IMR-90 (cell line): ENCODE measurements around the gene LEMD1. TPM values are rescaled to one million over a fixed set of nuclear protein-coding genes. Genes with fewer than 3 reads are reported as not detected.
A peak's percentile ranks its signal among the peaks of the same experiment; 100 is the strongest.

ENCODE experiments used
- ATAC-seq: fragments of 200-7000 bp; cut with Tn5 transposase; 2 replicates; pipeline ENCODE4 v1.9.1; 2020; ENCODE audit warnings: low read depth, mild to moderate bottlenecking, moderate library complexity
- BruUV-seq: library from RNA; stranded (reverse); fragments of 400-500 nt; replicated peaks from 2 replicates; lab custom pipeline; 2021; lab: Mats Ljungman, UMichigan
- CTCF ChIA-PET: fragments of 300-600 bp; formaldehyde crosslinking; extraction: SDS; loops from one replicate; lab custom pipeline; 2021; ENCODE audit warnings: antibody characterized with exemption; lab: Yijun Ruan, JAX
- POLR2A ChIA-PET: fragments of 300-600 bp; sonication (Branson Sonifier 250); formaldehyde crosslinking; loops from one replicate; lab custom pipeline; 2022; ENCODE audit warnings: antibody characterized with exemption; ENCODE audit not compliant: unreplicated experiment; lab: Charles Lee
- DNase-seq: peaks from one replicate; pipeline ENCODE4 v3.0.0; 2013
- H2AFZ ChIP-seq: replicated peaks from 2 replicates; pipeline ENCODE3; 2013; ENCODE audit warnings: low read length, mild to moderate bottlenecking; ENCODE audit not compliant: poor library complexity
- H2AK5ac ChIP-seq: 2 replicates; pipeline ENCODE4 v1.6.1; 2013; ENCODE audit warnings: low read depth, low read length, inconsistent platforms
- H2AK9ac ChIP-seq: replicated peaks from 2 replicates; pipeline ENCODE3; 2013; ENCODE audit warnings: mild to moderate bottlenecking, low read depth, low read length, moderate library complexity; ENCODE audit not compliant: poor library complexity
- H2BK120ac ChIP-seq: 2 replicates; pipeline ENCODE4 v1.6.1; 2013; ENCODE audit warnings: low read depth, low read length, inconsistent platforms
- H2BK15ac ChIP-seq: 3 replicates; pipeline ENCODE4 v1.6.1; 2013; ENCODE audit warnings: low read depth, low read length, inconsistent platforms
- H2BK20ac ChIP-seq: 2 replicates; pipeline ENCODE4 v1.6.1; 2013; ENCODE audit warnings: low read depth, mild to moderate bottlenecking, inconsistent platforms, low read length, moderate library complexity
- H2BK5ac ChIP-seq: 2 replicates; pipeline ENCODE4 v1.6.1; 2013; ENCODE audit warnings: mild to moderate bottlenecking, low read depth, low read length, inconsistent platforms; ENCODE audit not compliant: poor library complexity, severe bottlenecking
- H3K14ac ChIP-seq: replicated peaks from 2 replicates; pipeline ENCODE4 v1.6.1; 2013; ENCODE audit warnings: low read depth, low read length, inconsistent platforms
- H3K18ac ChIP-seq: 2 replicates; pipeline ENCODE4 v1.6.1; 2013; ENCODE audit warnings: low read depth, low read length, control low read depth
- H3K23ac ChIP-seq: 2 replicates; pipeline ENCODE4 v1.6.1; 2013; ENCODE audit warnings: low read depth, low read length, inconsistent platforms
- H3K27ac ChIP-seq: 2 replicates; pipeline ENCODE4 v1.5.1; 2013; ENCODE audit warnings: mild to moderate bottlenecking, control low read depth, low read length; ENCODE audit not compliant: insufficient read depth
- H3K27me3 ChIP-seq: 2 replicates; pipeline ENCODE4 v1.6.1; 2013; ENCODE audit warnings: low read length; ENCODE audit not compliant: control insufficient read depth, insufficient read depth
- H3K36me3 ChIP-seq: 2 replicates; pipeline ENCODE4 v1.6.1; 2013; ENCODE audit warnings: low read length, mixed read lengths; ENCODE audit not compliant: control insufficient read depth, insufficient read depth
- H3K4ac ChIP-seq: 2 replicates; pipeline ENCODE4 v1.6.1; 2013; ENCODE audit warnings: low read depth, low read length, inconsistent platforms
- H3K4me1 ChIP-seq: 2 replicates; pipeline ENCODE4 v1.6.1; 2013; ENCODE audit warnings: low read length, mixed read lengths; ENCODE audit not compliant: control insufficient read depth, insufficient read depth
- H3K4me2 ChIP-seq: 2 replicates; pipeline ENCODE4 v1.6.1; 2013; ENCODE audit warnings: low read depth, mild to moderate bottlenecking, control low read depth, low read length, moderate library complexity
- H3K4me3 ChIP-seq: 2 replicates; pipeline ENCODE4 v1.5.1; 2013; ENCODE audit warnings: low read depth, mild to moderate bottlenecking, control low read depth, low read length, moderate library complexity; ENCODE audit not compliant: insufficient read depth
- H3K56ac ChIP-seq: 2 replicates; pipeline ENCODE4 v1.6.1; 2013; ENCODE audit warnings: low read length, inconsistent platforms; ENCODE audit not compliant: insufficient read depth; ENCODE audit errors: extremely low read depth
- H3K79me1 ChIP-seq, 2 experiments: 2 replicates each; pipeline ENCODE4 v1.6.1; 2013; ENCODE audit warnings: low read length in 2 of 2, inconsistent platforms in 1 of 2, low read depth in 1 of 2
- H3K9ac ChIP-seq: 2 replicates; pipeline ENCODE4 v1.6.1; 2013; ENCODE audit warnings: low read depth, low read length, control low read depth
- H3K9me1 ChIP-seq: 2 replicates; pipeline ENCODE4 v1.6.1; 2013; ENCODE audit warnings: low read length, inconsistent platforms; ENCODE audit not compliant: insufficient read depth
- H3K9me3 ChIP-seq: 2 replicates; pipeline ENCODE4 v1.6.1; 2013; ENCODE audit warnings: low read length; ENCODE audit not compliant: control insufficient read depth, insufficient read depth
- H4K20me1 ChIP-seq: 2 replicates; pipeline ENCODE4 v1.6.1; 2013; ENCODE audit warnings: low read length, inconsistent platforms; ENCODE audit not compliant: insufficient read depth
- H4K5ac ChIP-seq: 2 replicates; pipeline ENCODE4 v1.6.1; 2013; ENCODE audit warnings: mild to moderate bottlenecking, low read depth, low read length, control low read depth
- H4K8ac ChIP-seq, 2 experiments: 2 replicates each; pipeline ENCODE4 v1.6.1; 2013; ENCODE audit warnings: low read depth in 2 of 2, low read length in 2 of 2, control low read depth in 1 of 2, inconsistent platforms in 1 of 2
- H4K91ac ChIP-seq: 2 replicates; pipeline ENCODE4 v1.6.1; 2013; ENCODE audit warnings: low read depth, low read length, inconsistent platforms; ENCODE audit not compliant: insufficient read depth
- CEBPB ChIP-seq: IDR thresholded peaks from 2 replicates; pipeline ENCODE4 v1.6.1; 2012; ENCODE audit warnings: low read depth, low read length, improper control_type of control experiment
- CHD1 ChIP-seq: IDR thresholded peaks from 2 replicates; pipeline ENCODE4 v1.6.1; 2012; ENCODE audit warnings: low read depth, low read length, improper control_type of control experiment
- WGBS, 2 experiments: methylation state at CpG; one replicate each; pipeline versions ENCODE4 v1.1.5 to v1.1.7; 2013; ENCODE audit warnings: missing lambda C conversion rate in 2 of 2; ENCODE audit not compliant: insufficient read length in 1 of 2; ENCODE audit errors: extremely low coverage in 2 of 2; 5-methylcytosine and 5-hydroxymethylcytosine counted together
- dilution Hi-C: fragments of 300-500 bp; cut with HindIII; formaldehyde crosslinking; loops from one replicate; pipeline ENCODE4 v1.14.3; 2018; ENCODE audit warnings: low sequenced_read_pairs; ENCODE audit not compliant: unreplicated experiment
- in situ Hi-C: fragments of 300-500 bp; cut with MboI; formaldehyde crosslinking; loops from 3 replicates; pipeline ENCODE4 v1.14.3; 2019; ENCODE audit warnings: low sequenced_read_pairs, inconsistent platforms, mixed read lengths
- intact Hi-C: fragments of 100-400 bp; cut with micrococcal nuclease; formaldehyde crosslinking; loops from 2 replicates; pipeline ENCODE4 v1.10.0; 2022
- polyA plus RNA-seq, 3 experiments: library from polyadenylated mRNA; depleted of rRNA; stranded (reverse); fragments of >200 nt; gene quantifications; 2 replicates each; pipeline ENCODE4 v1.2.3, GENCODE V29; 2012; ENCODE audit warnings: low replicate concordance in 1 of 3
- total RNA-seq: library from RNA; depleted of rRNA; stranded (reverse); fragments of >200 nt; gene quantifications from 2 replicates; pipeline ENCODE4 v1.2.3, GENCODE V29; 2012

LEMD1 gene
- total and polyA plus RNA-seq, 2 of the 4 experiments (the other 2 are of a cell fraction) = not detected

- dilution Hi-C loops (no loop called here), intact Hi-C loops (no loop called here), in situ Hi-C loops (no loop called here)
- no peak overlapping the region for H2BK120ac ChIP-seq
- no peak overlapping the region for H3K4me2 ChIP-seq
- H2BK15ac ChIP-seq = no peak overlapping the region
- ATAC-seq (no peak), DNase-seq (no peak)
- no peak overlapping the region for H3K56ac ChIP-seq
- no peak overlapping the region for H4K8ac ChIP-seq
- 73% methylated on average over 3 of the region's 10 CpGs; no CpG with 5 or more reads in 1 of the 2 experiments for WGBS, 2 experiments
- no peak overlapping the region for H2AK9ac ChIP-seq
- no peaks in the 10 kb centered on the region for H3K4me1 ChIP-seq
- H3K27ac ChIP-seq = no peak overlapping the region
- no peak overlapping the region for H3K9ac ChIP-seq
- H3K79me1 ChIP-seq = no peaks in the 10 kb centered on the region
- POLR2A ChIA-PET = no interaction called here
- no TSS peak for BruUV-seq
- CTCF ChIA-PET = interaction anchor here (0.6 kb wide), 1 partner anchor 11 kb away, joined by 4 read pairs; no protein-coding TSS in a partner anchor
- H3K4me3 ChIP-seq = no peak overlapping the region
- H2AK5ac ChIP-seq = no peak overlapping the region
- H4K91ac ChIP-seq = no peak overlapping the region
- H3K27me3 ChIP-seq = peaks cover 82% of the 10 kb centered on the region
- TF ChIP-seq CHD1 (no peak), CEBPB (peak; percentile 80)
- no peak overlapping the region for H3K23ac ChIP-seq
- no peak overlapping the region for H4K5ac ChIP-seq
- no peaks in the 10 kb centered on the region for H4K20me1 ChIP-seq
- H2BK5ac ChIP-seq = no peak overlapping the region
- no peak overlapping the region for H2AFZ ChIP-seq
- H3K4ac ChIP-seq = no peak overlapping the region
- no peak overlapping the region for H2BK20ac ChIP-seq
- H3K36me3 ChIP-seq = no peaks in the 10 kb centered on the region
- H3K18ac ChIP-seq = no peak overlapping the region
- H3K9me3 ChIP-seq = no peaks in the 10 kb centered on the region; the same call in 1 of the 2 replicates
- H3K9me1 ChIP-seq = no peaks in the 10 kb centered on the region
- no peak overlapping the region for H3K14ac ChIP-seq
These were observed 74.8 kb downstream of the LEMD1 start for GRCh38 chr1:205346956-205347574.
